ENCODE measurements around the gene NNT.

DNA sequence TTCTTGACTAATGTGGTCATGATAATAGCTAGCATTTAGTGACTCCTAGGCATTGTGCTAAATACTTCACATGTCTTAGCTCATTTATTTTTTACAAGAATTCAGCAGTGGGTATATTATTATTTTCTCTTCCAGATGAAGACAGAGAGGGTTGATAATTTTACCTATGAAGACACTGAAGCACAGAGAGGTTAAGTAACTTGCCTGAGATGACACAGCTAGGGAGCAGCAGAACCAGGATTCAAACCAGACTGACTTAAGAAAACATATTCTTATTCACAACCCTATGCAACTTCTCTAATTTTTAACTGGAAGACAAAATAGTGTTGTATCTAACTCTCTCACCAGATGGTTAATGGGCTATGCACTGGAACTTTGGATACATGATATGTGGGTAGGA, 44.8 kb downstream of the NNT start:
- TF ChIP-seq, protein P1, sequence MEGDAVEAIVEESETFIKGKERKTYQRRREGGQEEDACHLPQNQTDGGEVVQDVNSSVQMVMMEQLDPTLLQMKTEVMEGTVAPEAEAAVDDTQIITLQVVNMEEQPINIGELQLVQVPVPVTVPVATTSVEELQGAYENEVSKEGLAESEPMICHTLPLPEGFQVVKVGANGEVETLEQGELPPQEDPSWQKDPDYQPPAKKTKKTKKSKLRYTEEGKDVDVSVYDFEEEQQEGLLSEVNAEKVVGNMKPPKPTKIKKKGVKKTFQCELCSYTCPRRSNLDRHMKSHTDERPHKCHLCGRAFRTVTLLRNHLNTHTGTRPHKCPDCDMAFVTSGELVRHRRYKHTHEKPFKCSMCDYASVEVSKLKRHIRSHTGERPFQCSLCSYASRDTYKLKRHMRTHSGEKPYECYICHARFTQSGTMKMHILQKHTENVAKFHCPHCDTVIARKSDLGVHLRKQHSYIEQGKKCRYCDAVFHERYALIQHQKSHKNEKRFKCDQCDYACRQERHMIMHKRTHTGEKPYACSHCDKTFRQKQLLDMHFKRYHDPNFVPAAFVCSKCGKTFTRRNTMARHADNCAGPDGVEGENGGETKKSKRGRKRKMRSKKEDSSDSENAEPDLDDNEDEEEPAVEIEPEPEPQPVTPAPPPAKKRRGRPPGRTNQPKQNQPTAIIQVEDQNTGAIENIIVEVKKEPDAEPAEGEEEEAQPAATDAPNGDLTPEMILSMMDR (IDR thresholded peaks at IDR 0.05; ENCODE audit: insufficient read depth, low read length, poor library complexity, severe bottlenecking): no peak
- no peak for TF ChIP-seq EZH2phosphoT487 (conservative IDR thresholded peaks at IDR 0.05; ENCODE audit: low read length)

Measured in SU-DHL-6 (cell line).